Measurements from ENCODE around the gene PXYLP1. TPM values are rescaled to one million over a fixed set of nuclear protein-coding genes. Genes with fewer than 3 reads are reported as not detected.

PXYLP1 gene
- total RNA-seq, 1 experiment from 2014 or later, result 6.2 TPM

GRCh38 chr3:141273700-141274410 is 42.2 kb downstream of the PXYLP1 start:
- Histone ChIP-seq H3K79me2 (ENCODE audit: low read length) (no peaks in the 10 kb centered on the region), H3K9me3 (ENCODE audit: low read length) (no peaks in the 10 kb centered on the region), H3K4me1 (ENCODE audit: insufficient read depth, low read length) (peaks cover 34% of the 10 kb centered on the region), H3K27me3 (ENCODE audit: low read length) (no peaks in the 10 kb centered on the region), H3K36me3 (ENCODE audit: low read depth, low read length) (no peaks in the 10 kb centered on the region), H3F3A (ENCODE audit: low read length, unreplicated experiment) (no peaks in the 10 kb centered on the region), H3K27ac (ENCODE audit: low read length) (peak overlapping the region; percentile 99), H4K20me1 (ENCODE audit: low read length) (no peaks in the 10 kb centered on the region), H3K4me2 (ENCODE audit: low read length) (peak overlapping the region; percentile 55; the same call in 1 of the 2 replicates), H3K4me3 (ENCODE audit: low read length) (no peak overlapping the region), H2AFZ (ENCODE audit: low read length) (no peak overlapping the region), H3K9ac (ENCODE audit: low read length) (peak overlapping the region; percentile 73), H3K9me2 (replicated peaks; ENCODE audit: low read length) (no peaks in the 10 kb centered on the region)
- BruUV-seq (replicated peaks), result no TSS peak
- DNase-seq (no peak), ATAC-seq (no peak)
- CTCF ChIA-PET, result no interaction called here
- POLR2A ChIA-PET (ENCODE audit: unreplicated experiment), result no interaction called here
- no peak for TF ChIP-seq EZH2phosphoT487 (IDR thresholded peaks at IDR 0.05; ENCODE audit: borderline replicate concordance, low read length)
- intact Hi-C loops (cut with micrococcal nuclease), result no loop called here

GRCh38 chr3:141274411-141275031 is 42.9 kb downstream of the PXYLP1 start:
- Histone ChIP-seq H3K9me3 (ENCODE audit: low read length) (no peaks in the 10 kb centered on the region), H3F3A (ENCODE audit: low read length, unreplicated experiment) (no peaks in the 10 kb centered on the region), H3K9ac (ENCODE audit: low read length) (peak overlapping the region; percentile 73), H3K4me1 (ENCODE audit: insufficient read depth, low read length) (peaks cover 34% of the 10 kb centered on the region), H3K27ac (ENCODE audit: low read length) (peak overlapping the region; percentile 99), H3K27me3 (ENCODE audit: low read length) (no peaks in the 10 kb centered on the region), H3K79me2 (ENCODE audit: low read length) (no peaks in the 10 kb centered on the region), H2AFZ (ENCODE audit: low read length) (no peak overlapping the region), H4K20me1 (ENCODE audit: low read length) (no peaks in the 10 kb centered on the region), H3K9me2 (replicated peaks; ENCODE audit: low read length) (no peaks in the 10 kb centered on the region), H3K4me2 (ENCODE audit: low read length) (peak overlapping the region; percentile 55), H3K36me3 (ENCODE audit: low read depth, low read length) (no peaks in the 10 kb centered on the region), H3K4me3 (ENCODE audit: low read length) (no peak overlapping the region)
- no peak for ATAC-seq
- no peak for DNase-seq
- intact Hi-C loops (cut with micrococcal nuclease), result no loop called here
- CTCF ChIA-PET, result no interaction called here
- BruUV-seq (replicated peaks), result no TSS peak
- TF ChIP-seq EZH2 (IDR thresholded peaks at IDR 0.05; ENCODE audit: low read length, unreplicated experiment) (no peak), EZH2phosphoT487 (IDR thresholded peaks at IDR 0.05; ENCODE audit: borderline replicate concordance, low read length) (no peak)
- TF ChIP-seq, protein P1, sequence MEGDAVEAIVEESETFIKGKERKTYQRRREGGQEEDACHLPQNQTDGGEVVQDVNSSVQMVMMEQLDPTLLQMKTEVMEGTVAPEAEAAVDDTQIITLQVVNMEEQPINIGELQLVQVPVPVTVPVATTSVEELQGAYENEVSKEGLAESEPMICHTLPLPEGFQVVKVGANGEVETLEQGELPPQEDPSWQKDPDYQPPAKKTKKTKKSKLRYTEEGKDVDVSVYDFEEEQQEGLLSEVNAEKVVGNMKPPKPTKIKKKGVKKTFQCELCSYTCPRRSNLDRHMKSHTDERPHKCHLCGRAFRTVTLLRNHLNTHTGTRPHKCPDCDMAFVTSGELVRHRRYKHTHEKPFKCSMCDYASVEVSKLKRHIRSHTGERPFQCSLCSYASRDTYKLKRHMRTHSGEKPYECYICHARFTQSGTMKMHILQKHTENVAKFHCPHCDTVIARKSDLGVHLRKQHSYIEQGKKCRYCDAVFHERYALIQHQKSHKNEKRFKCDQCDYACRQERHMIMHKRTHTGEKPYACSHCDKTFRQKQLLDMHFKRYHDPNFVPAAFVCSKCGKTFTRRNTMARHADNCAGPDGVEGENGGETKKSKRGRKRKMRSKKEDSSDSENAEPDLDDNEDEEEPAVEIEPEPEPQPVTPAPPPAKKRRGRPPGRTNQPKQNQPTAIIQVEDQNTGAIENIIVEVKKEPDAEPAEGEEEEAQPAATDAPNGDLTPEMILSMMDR (conservative IDR thresholded peaks at IDR 0.05; ENCODE audit: low read depth, low read length), result no peak
- POLR2A ChIA-PET (ENCODE audit: unreplicated experiment), result interaction anchor here (0.7 kb wide), 1 partner anchor 95 kb away, joined by 3 read pairs; no protein-coding TSS in a partner anchor

DNA sequence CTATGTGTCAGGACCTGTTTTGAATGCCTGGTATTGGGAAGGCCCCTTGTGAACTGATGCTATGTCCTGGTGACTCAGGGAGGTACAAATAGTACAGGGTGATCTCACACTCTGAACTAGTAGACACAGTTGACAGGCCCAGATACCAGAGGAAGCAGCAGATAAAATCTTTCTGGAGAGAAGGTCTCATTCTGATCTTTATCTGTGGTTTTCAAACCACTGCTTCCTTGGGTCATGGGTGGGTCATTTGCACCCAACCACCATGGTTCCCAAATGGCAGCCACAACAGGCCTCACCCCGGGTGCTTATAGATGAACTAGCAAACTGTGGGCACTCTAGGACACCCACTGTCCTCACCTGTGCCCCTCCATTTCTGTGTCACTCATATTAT is 43.4 kb downstream of the PXYLP1 start:
- H3K9ac ChIP-seq (ENCODE audit: low read length), result peak overlapping the region; percentile 85
- no peaks in the 10 kb centered on the region for H3K9me2 ChIP-seq (replicated peaks; ENCODE audit: low read length)
- ChIA-PET CTCF (no interaction called here), POLR2A (ENCODE audit: unreplicated experiment) (interaction anchor here (0.7 kb wide), 1 partner anchor 95 kb away, joined by 3 read pairs; no protein-coding TSS in a partner anchor)
- no peak overlapping the region for H2AFZ ChIP-seq (ENCODE audit: low read length)
- no peaks in the 10 kb centered on the region for H3K36me3 ChIP-seq (ENCODE audit: low read depth, low read length)
- peaks cover 34% of the 10 kb centered on the region for H3K4me1 ChIP-seq (ENCODE audit: insufficient read depth, low read length)
- no peak overlapping the region for H3K4me3 ChIP-seq (ENCODE audit: low read length)
- no peaks in the 10 kb centered on the region for H4K20me1 ChIP-seq (ENCODE audit: low read length)
- no TSS peak for BruUV-seq (replicated peaks)
- peak; percentile 80 for DNase-seq
- no peaks in the 10 kb centered on the region for H3F3A ChIP-seq (ENCODE audit: low read length, unreplicated experiment)
- intact Hi-C loops (cut with micrococcal nuclease), result no loop called here
- no peaks in the 10 kb centered on the region for H3K79me2 ChIP-seq (ENCODE audit: low read length)
- no peaks in the 10 kb centered on the region for H3K9me3 ChIP-seq (ENCODE audit: low read length)
- peak overlapping the region; percentile 71 for H3K4me2 ChIP-seq (ENCODE audit: low read length)
- no peak for TF ChIP-seq EZH2phosphoT487 (IDR thresholded peaks at IDR 0.05; ENCODE audit: borderline replicate concordance, low read length)
- TF ChIP-seq EZH2 (IDR thresholded peaks at IDR 0.05; ENCODE audit: low read length, unreplicated experiment), result no peak
- TF ChIP-seq, protein P1 (conservative IDR thresholded peaks at IDR 0.05; ENCODE audit: low read depth, low read length), result no peak
- ATAC-seq, result peak; percentile 67
- H3K27ac ChIP-seq (ENCODE audit: low read length), result peak overlapping the region; percentile 99
- no peaks in the 10 kb centered on the region for H3K27me3 ChIP-seq (ENCODE audit: low read length)
